ENCODE results near the gene LTBP1. TPM values are rescaled to one million over a fixed set of nuclear protein-coding genes. Genes with fewer than 3 reads are reported as not detected.

LTBP1 gene
- total and polyA plus RNA-seq, 9 donors = 13.5 to 117 (median 41.8) TPM

DNA sequence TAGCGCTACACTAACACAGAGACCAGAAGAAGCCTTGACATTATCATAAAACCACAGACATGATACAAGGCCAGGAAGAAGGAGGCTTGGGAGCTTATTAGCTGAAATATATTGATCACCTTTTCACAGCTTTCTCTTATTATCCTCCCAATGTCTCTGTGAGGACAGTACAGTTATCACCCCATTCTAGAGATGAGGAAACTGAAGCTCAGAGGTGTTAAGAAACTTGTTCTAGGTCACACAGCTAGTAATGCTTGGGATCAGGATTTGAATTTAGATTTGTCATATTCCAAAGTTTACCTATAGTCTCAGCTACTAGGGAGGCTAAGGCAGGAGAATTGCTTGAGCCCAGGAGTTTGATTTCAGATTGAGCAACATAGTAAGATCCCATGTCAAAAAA, 44.6 kb upstream of the LTBP1 start:
- DNase-seq = no peak
- TF ChIP-seq EP300 (IDR thresholded peaks at IDR 0.05) (no peak), POLR2A (IDR thresholded peaks at IDR 0.05) (no peak)
- TF ChIP-seq, protein P1, sequence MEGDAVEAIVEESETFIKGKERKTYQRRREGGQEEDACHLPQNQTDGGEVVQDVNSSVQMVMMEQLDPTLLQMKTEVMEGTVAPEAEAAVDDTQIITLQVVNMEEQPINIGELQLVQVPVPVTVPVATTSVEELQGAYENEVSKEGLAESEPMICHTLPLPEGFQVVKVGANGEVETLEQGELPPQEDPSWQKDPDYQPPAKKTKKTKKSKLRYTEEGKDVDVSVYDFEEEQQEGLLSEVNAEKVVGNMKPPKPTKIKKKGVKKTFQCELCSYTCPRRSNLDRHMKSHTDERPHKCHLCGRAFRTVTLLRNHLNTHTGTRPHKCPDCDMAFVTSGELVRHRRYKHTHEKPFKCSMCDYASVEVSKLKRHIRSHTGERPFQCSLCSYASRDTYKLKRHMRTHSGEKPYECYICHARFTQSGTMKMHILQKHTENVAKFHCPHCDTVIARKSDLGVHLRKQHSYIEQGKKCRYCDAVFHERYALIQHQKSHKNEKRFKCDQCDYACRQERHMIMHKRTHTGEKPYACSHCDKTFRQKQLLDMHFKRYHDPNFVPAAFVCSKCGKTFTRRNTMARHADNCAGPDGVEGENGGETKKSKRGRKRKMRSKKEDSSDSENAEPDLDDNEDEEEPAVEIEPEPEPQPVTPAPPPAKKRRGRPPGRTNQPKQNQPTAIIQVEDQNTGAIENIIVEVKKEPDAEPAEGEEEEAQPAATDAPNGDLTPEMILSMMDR (IDR thresholded peaks at IDR 0.05) = no peak
- no peaks in the 10 kb centered on the region for H3K27me3 ChIP-seq
- 52 to 86% (median 85%) methylated on average over 1 of the region's 1 CpG for WGBS, 3 donors
- intact Hi-C loops (cut with DNase I) = no loop called here
- H3K9me3 ChIP-seq = no peaks in the 10 kb centered on the region
- H3K4me1 ChIP-seq (ENCODE audit: insufficient read depth) = peaks cover 1% of the 10 kb centered on the region
- H3K27ac ChIP-seq = no peak overlapping the region
- no peaks in the 10 kb centered on the region for H3K36me3 ChIP-seq
- no peak overlapping the region for H3K4me3 ChIP-seq

DNA sequence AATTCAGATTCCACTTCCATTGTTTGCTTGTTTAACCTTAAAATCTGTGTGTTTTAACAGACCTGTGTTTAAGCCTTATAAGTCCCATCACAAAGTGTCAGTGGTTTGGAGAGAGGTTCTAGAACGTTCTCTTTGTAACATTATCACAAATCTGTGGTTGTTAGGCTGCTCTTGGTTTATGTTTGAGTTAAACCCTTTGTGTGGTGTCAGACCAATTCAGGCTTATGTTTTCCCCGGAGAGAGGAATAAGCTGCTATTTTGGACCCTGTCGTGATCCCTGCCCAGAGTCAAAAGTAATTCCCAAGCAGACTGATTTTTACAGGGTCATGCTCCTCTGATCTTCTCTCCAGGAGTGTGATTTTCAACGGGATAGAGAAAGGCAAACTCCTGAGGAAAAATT, 43.8 kb upstream of the LTBP1 start:
- peaks cover 1% of the 10 kb centered on the region for H3K4me1 ChIP-seq (ENCODE audit: insufficient read depth)

DNA sequence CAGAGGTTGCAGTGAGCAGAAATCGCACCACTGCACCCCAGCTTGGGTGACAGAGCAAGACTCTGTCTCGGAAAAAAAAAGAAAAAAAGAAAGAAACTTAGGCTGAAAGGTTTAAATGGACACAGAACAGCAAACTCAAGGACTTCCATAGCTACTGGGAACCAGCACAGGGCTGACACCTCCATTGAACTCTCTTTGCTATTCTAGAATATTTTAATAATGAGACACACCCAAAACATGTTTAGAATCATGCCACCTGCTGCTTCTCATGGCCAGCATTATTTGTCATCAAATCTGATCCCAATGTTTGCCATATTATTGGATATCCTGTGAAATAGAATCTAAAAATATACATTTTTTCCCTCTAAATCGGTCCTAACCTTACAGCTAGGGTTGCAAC, 42.7 kb upstream of the LTBP1 start:
- Histone ChIP-seq H3K27ac (no peak overlapping the region), H3K4me3 (no peak overlapping the region), H3K36me3 (no peaks in the 10 kb centered on the region), H3K27me3 (no peaks in the 10 kb centered on the region), H3K9me3 (no peaks in the 10 kb centered on the region), H3K4me1 (ENCODE audit: insufficient read depth) (peaks cover 1% of the 10 kb centered on the region)
- WGBS, 3 donors = 57 to 68% (median 65%) methylated on average over 3 of the region's 3 CpGs
- DNase-seq = no peak
- TF ChIP-seq EP300 (IDR thresholded peaks at IDR 0.05) = no peak
- TF ChIP-seq POLR2A (IDR thresholded peaks at IDR 0.05) = no peak
- TF ChIP-seq, protein P1 (IDR thresholded peaks at IDR 0.05) = no peak
- intact Hi-C loops (cut with DNase I) = no loop called here

More for the DNA sequence above, 43.8 kb upstream of the LTBP1 start:
- WGBS, 3 donors = 39 to 51% (median 39%) methylated on average over 4 of the region's 4 CpGs
- no peaks in the 10 kb centered on the region for H3K36me3 ChIP-seq
- H3K4me3 ChIP-seq = no peak overlapping the region
- TF ChIP-seq, protein P1 (IDR thresholded peaks at IDR 0.05) = no peak
- no peak for TF ChIP-seq POLR2A (IDR thresholded peaks at IDR 0.05)
- TF ChIP-seq EP300 (IDR thresholded peaks at IDR 0.05) = no peak
- H3K27ac ChIP-seq = no peak overlapping the region
- no peak for DNase-seq
- intact Hi-C loops (cut with DNase I) = no loop called here
- H3K9me3 ChIP-seq = no peaks in the 10 kb centered on the region
- no peaks in the 10 kb centered on the region for H3K27me3 ChIP-seq

DNA sequence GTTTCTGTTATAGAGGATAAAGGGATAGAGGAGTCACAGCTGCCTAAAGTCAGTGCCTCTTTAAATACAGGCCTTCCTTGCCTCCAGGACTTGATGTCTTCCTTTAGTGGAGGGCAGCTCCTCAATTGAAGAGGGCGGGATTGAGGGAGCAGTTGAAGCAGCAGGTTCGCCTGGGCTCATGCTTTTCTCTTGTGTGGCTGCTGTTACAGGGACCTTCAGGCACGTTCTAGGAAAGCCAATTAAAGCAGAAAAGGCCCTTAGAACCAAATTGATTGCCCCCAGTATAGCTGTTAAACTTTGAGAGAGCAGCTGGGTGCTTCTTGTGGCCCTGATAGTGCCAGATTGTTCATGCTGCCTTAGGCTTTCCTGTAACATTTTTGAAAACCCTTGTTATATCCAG, 42.0 kb upstream of the LTBP1 start:
- TF ChIP-seq POLR2A (IDR thresholded peaks at IDR 0.05) (no peak), EP300 (IDR thresholded peaks at IDR 0.05) (no peak)
- TF ChIP-seq, protein P1 (IDR thresholded peaks at IDR 0.05) = no peak

More for the DNA sequence above, 42.0 kb upstream of the LTBP1 start:
- peaks cover 1% of the 10 kb centered on the region for H3K4me1 ChIP-seq (ENCODE audit: insufficient read depth)
- no peak for DNase-seq
- H3K27me3 ChIP-seq = no peaks in the 10 kb centered on the region
- intact Hi-C loops (cut with DNase I) = no loop called here
- H3K36me3 ChIP-seq = no peaks in the 10 kb centered on the region
- H3K4me3 ChIP-seq = no peak overlapping the region
- no peak overlapping the region for H3K27ac ChIP-seq
- 24 to 30% (median 28%) methylated on average over 3 of the region's 3 CpGs for WGBS, 3 donors
- no peaks in the 10 kb centered on the region for H3K9me3 ChIP-seq

Data from ovary (tissue), 9 donors.